ENCODE data around the gene HPSE2.

HPSE2 gene

GRCh38 chr10:98825741-98826140, 409.9 kb downstream of the HPSE2 start:
- DNase-seq, result no peak

DNA sequence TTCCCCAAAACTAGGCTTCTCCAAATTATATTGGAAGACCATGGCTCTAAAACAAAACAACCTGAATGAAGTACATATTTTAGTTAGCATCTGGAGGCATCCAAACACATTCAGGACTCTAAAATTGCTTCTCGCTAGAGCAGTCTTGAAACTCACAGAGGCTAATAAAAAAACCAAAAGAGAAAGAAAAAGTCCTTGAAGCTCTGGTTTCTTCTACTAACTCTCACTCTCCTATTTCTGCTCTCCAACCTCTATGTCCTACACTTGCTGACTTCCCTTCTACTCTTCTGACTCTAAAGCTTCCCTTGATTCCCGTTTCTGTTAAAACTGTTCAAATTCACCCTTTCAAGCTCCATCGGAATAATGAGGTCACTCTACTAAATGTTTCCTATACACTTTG, 418.3 kb downstream of the HPSE2 start:
- DNase-seq, result no peak

GRCh38 chr10:98815039-98815885, 420.4 kb downstream of the HPSE2 start:
- no peak for DNase-seq

GRCh38 chr10:98814470-98814869, 421.2 kb downstream of the HPSE2 start:
- no peak for DNase-seq

DNA sequence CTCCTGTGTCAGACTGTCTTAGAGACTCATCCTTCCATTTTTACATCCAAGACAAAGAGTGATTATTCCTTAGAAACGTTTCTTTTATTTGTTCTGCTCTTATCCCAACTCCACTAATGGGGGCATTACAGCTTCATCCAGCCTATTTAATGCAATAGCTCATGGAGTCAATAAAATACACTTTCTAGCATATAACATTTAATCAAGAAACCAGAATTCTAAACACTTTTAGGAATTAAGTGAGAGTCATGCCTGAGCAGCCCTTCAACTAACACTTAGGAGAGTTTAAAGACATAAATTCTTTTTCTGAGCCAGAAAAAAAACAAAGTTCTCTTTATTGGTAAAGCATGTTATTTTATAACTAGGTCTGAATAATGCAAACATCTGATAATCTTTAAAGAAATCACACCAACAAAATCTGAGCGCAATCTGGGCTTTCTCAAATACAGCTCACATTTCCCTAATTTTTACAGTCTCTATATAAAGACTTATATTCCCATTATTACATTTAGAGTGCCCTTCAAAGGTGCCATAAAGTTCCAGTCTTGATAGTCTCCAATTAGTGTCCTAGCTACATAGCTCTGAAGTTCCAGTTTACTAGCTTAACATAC, 427.3 kb downstream of the HPSE2 start:
- DNase-seq, result no peak

GRCh38 chr10:98800263-98800662, 435.4 kb downstream of the HPSE2 start:
- no peak for DNase-seq

DNA sequence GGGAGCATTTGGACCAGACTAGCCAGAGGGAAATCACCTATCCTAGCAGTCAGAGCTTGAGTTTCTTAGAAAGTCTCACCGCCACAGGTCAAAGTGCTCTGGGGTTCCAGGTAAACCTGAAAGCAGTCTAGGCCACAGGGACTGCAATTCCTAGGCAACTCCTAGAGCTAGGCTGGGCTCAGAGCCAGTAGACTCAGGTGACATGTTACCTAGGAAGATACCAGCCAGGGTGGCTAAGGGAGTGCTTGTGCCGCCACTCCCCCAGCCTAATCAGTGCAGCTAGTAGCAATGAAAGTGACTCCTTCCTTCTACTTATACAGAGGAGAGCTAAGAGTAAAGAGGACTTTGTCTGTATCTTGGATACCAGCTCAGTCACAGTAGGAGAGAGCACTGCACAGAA, 440.2 kb downstream of the HPSE2 start:
- DNase-seq, result no peak

GRCh38 chr10:98790817-98791216, 444.8 kb downstream of the HPSE2 start:
- DNase-seq, result no peak

GRCh38 chr10:98778277-98778759, 457.3 kb downstream of the HPSE2 start:
- DNase-seq, result no peak

GRCh38 chr10:98758463-98758862, 477.2 kb downstream of the HPSE2 start:
- no peak for DNase-seq

DNA sequence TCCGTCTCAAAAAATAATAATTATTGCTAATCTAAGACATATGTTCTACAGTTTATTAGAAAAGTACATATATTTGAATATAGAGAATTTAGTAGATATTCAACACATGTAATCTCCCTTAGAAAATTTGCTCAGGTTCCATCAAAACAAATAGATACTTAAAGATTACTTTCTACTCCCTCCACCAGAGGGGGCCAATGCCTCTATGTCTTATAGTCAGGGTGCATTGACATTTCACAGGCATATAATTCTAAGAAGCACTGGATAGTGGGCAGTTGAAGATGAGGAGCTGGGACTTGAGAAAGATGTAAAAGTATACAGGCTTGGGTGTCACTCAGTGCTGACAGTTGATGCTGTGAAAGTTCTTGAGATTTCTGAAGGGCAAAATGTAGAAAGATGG, 487.4 kb downstream of the HPSE2 start:
- DNase-seq, result no peak

- no peak for DNase-seq
Measured at GRCh38 chr10:98745645-98746044, 490.0 kb downstream of the HPSE2 start.

- DNase-seq, result no peak
Measured at GRCh38 chr10:98720551-98720950, 515.1 kb downstream of the HPSE2 start.

DNA sequence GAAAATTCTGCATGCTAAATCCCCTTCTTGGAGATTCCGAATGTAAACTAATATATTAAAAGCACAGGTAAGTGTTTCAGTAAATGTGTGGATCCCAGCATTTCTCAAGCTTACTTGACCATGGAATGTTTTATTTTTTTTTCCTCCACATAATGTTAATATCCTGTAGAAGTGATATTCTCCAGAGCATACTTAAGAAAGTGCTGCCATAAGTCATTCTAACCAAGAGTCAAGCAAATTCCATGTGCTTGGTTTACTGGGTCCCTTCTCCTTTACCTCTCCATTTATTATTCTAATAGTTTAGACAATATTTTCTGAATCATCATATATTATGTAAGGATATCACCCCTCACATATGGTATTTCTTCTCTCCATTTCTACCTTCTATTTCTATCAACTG, 522.1 kb downstream of the HPSE2 start:
- DNase-seq, result no peak

- DNase-seq, result no peak
Measured at GRCh38 chr10:98696516-98696915, 539.1 kb downstream of the HPSE2 start.

DNA sequence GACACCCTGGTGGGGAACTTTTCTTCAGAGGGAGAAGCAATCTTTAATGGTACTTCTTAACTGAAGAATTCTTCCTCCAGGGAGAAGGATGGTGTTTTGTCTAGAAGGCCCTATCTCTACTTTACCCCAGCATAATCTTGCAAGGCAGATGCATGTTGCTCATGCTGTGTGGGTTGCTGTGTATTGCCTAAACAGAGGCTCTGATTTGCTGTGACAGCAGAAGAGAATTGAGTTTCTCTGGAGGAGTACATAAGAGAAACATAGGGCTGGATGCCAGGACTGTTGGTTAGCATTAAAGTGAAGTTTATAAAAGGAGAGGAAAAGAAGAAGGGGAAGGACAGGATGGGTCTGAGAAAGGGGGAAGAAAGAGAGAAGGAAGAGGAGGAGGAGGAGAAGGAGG, 540.8 kb downstream of the HPSE2 start:
- DNase-seq, result no peak

- DNase-seq, result no peak
Measured at GRCh38 chr10:98694014-98694413, 541.6 kb downstream of the HPSE2 start.

DNA sequence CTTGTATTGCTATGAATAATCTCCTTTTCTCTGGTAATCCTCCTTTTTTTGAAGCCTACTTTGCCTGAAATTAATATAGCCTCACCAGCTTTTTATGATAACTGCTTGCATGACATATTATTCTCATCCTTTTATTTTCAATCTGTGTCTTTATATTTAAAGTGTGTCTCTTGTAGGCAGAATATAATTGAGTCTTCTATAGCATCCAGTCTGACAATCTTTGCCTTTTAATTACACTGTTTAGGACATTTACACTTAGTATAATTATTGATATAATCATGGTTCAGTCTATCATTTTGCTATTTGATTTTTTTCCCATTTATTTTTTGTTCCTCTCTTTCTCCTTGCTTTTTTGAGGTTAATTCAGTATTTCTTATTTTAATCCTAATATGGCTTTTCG, 548.0 kb downstream of the HPSE2 start:
- no peak for DNase-seq

DNA sequence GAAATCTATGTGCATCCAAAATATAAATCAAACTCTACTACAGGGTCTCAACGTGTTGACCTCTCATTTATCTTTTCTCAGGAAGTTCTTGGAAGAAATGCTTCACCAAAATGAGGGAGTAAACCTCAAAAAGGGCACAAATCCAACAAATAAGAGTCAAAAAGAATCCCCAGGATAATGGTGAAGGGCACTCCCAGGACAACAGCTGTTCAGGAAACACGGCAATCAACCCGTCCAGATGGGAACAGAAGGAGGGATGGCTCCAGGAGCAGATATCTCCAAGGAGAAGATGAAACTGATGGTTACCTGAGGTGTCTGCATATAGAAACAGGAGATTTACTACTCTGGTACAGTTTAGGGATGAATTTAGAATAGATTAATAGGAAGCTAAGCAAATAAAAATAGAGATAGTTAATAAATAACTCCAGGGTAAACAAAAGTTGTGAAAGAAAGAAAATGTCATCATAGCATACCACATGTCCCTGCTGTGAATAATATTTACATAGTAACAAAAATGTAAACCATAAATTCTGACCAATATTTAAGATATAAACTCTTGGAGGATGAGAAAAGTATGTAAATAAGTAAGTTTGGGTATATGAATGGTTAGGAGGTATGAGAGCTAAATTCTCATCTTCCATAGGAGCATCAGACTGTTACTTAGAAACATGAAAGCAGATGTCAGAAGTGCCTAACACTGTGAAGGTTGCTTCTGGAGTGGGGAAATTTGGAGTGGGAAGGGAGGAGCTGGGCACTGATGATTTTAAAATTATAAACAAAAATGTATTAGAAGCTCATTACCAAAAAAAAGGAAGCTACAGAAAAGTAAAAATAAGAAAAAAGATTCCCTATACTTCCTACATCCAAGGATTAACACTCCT, 551.4 kb downstream of the HPSE2 start:
- DNase-seq, result no peak

GRCh38 chr10:98676895-98677294, 558.8 kb downstream of the HPSE2 start:
- no peak for DNase-seq

DNA sequence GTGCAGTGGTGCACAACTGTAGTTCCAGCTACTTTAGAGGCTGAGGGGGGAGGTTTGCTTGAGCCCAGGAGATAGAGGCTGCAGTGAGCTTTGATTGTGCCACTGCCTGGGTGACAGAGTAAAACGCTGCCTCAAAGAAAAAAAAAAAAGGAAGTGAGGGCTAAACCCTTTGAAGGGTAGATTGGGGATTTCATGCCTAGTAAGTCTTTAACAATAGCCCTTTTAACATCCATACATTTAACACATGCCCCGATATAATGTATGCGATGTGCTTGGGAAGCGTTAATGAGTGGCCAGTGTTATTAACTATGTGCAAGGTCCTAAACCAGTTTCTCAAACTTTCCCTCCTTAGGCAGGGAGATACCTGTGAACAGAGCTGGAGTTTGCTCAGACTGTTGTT, 559.8 kb downstream of the HPSE2 start:
- DNase-seq, result no peak

- DNase-seq, result no peak
Measured at GRCh38 chr10:98673171-98673782, 562.4 kb downstream of the HPSE2 start.

- DNase-seq, result no peak
Measured at GRCh38 chr10:98667081-98667480, 568.6 kb downstream of the HPSE2 start.

Data from NCI-H2081 (cell line).